A549 treated with GW870086 at 1 μM for 4 hours (cell line): ENCODE data around the gene CLVS2. TPM values are rescaled to one million over a fixed set of nuclear protein-coding genes. Genes with fewer than 3 reads are reported as not detected.

Experiments
- total RNA-seq: library from RNA; stranded (reverse); fragments of 200-300 nt; extraction: Qiagen RNA extraction; gene quantifications from 5 replicates; pipeline ENCODE4 v1.2.3, GENCODE V29; 2022; ENCODE audit warnings: low read depth

The CLVS2 gene
- 0.07 to 0.32 TPM (median 0.15 TPM) in 5 replicates for total RNA-seq

GRCh38 chr6:122995921-122996793 is at the start of gene CLVS2:
Gene CLVS2 (plus strand): TSS chr6:122996235. CDS start chr6:122997778, 1,543 bp downstream.

Other genes starting within 250 kb of the CLVS2 start
- not detected in 5 replicates for gene FABP7, start 216.5 kb upstream of the CLVS2 start, total RNA-seq
- gene SMPDL3A, start 207.0 kb upstream of the CLVS2 start, total RNA-seq = 3.9 to 4.4 TPM (median 4.0 TPM) in 5 replicates